BE2C (cell line): ENCODE results near the gene RASA1.

ENCODE experiments used
- DNase-seq: peaks from one replicate; pipeline ENCODE4 v3.0.0-alpha.2; 2020
- H3K27me3 ChIP-seq: fragments of 250-450 bp; sonication (Bioruptor Pico); 2 replicates; pipeline ENCODE4 v1.5.1; 2020; ENCODE audit warnings: mild to moderate bottlenecking
- H3K36me3 ChIP-seq: fragments of 250-450 bp; sonication (Bioruptor Pico); 2 replicates; pipeline ENCODE4 v1.5.1; 2020; ENCODE audit warnings: mild to moderate bottlenecking
- H3K4me1 ChIP-seq: fragments of 250-450 bp; sonication (Bioruptor Pico); 2 replicates; pipeline ENCODE4 v1.5.1; 2020
- H3K4me3 ChIP-seq: 2 replicates; pipeline ENCODE4 v1.5.1; 2011; ENCODE audit warnings: low read depth, low read length
- H3K9me3 ChIP-seq: fragments of 250-450 bp; sonication (Bioruptor Pico); 2 replicates; pipeline ENCODE4 v1.5.1; 2020
- CTCF ChIP-seq: IDR thresholded peaks from 2 replicates; pipeline ENCODE4 v1.5.1; 2012; ENCODE audit warnings: mild to moderate bottlenecking, low read depth, low read length

The RASA1 gene

DNA sequence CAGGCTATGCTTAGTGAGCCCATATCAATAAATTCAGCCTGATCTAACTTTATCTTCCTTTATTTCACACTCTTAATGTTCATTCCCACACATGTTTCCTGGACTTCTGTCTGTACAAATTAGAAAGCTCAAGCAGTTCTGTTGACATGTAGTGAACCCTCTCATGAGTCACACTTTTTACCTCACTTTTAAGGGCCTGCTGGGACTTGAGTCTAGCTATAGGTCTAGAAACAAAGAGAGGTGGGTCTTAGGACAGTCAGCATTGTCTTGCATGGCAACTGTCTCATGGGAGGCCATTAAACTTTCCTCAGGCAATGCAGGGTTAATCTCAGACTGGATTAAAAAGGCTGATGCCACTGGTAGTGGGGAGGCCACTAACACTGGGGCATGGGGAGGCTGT lies 153.6 kb downstream of the RASA1 start:
- Histone ChIP-seq H3K9me3 (no peaks in the 10 kb centered on the region), H3K4me3 (no peak overlapping the region), H3K27me3 (no peaks in the 10 kb centered on the region), H3K36me3 (no peaks in the 10 kb centered on the region), H3K4me1 (no peaks in the 10 kb centered on the region)
- DNase-seq = no peak
- no peak for TF ChIP-seq CTCF

DNA sequence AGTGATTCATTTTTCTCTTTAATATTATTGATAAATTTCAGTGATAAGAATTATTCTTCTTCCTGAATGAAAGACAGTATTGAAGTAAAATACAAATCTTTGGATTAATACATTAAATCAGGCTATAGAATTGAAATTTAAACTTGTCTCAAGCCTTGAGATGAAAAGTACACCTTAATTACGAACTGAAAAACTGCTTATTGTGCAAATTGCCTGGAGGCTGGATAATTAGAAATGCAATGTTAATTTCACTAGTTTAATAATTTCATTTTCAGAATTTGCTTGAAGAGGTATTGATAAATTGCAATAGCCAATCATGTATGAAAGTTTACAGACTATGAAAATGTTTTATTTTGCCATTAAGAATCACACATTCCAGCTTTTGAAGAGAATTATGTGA lies 156.1 kb downstream of the RASA1 start:
- DNase-seq = no peak
- H3K4me1 ChIP-seq = no peaks in the 10 kb centered on the region
- no peaks in the 10 kb centered on the region for H3K36me3 ChIP-seq
- no peaks in the 10 kb centered on the region for H3K9me3 ChIP-seq
- H3K4me3 ChIP-seq = no peak overlapping the region
- H3K27me3 ChIP-seq = no peaks in the 10 kb centered on the region
- no peak for TF ChIP-seq CTCF

- H3K36me3 ChIP-seq = no peaks in the 10 kb centered on the region
- H3K9me3 ChIP-seq = no peaks in the 10 kb centered on the region; the same call in 1 of the 2 replicates
- no peak for DNase-seq
- H3K4me3 ChIP-seq = no peak overlapping the region
- no peaks in the 10 kb centered on the region for H3K27me3 ChIP-seq
- TF ChIP-seq CTCF = no peak
- no peaks in the 10 kb centered on the region for H3K4me1 ChIP-seq
Observed at GRCh38 chr5:87430863-87431457, 163.3 kb downstream of the RASA1 start.

GRCh38 chr5:87432460-87432859 lies 164.8 kb downstream of the RASA1 start:
- no peaks in the 10 kb centered on the region for H3K27me3 ChIP-seq
- no peaks in the 10 kb centered on the region for H3K36me3 ChIP-seq
- no peak overlapping the region for H3K4me3 ChIP-seq
- no peak for TF ChIP-seq CTCF
- DNase-seq = no peak
- H3K4me1 ChIP-seq = no peaks in the 10 kb centered on the region
- H3K9me3 ChIP-seq = no peaks in the 10 kb centered on the region; the same call in 1 of the 2 replicates

GRCh38 chr5:87433945-87434344 lies 166.3 kb downstream of the RASA1 start:
- Histone ChIP-seq H3K4me3 (no peak overlapping the region), H3K9me3 (no peaks in the 10 kb centered on the region; the same call in 1 of the 2 replicates), H3K36me3 (no peaks in the 10 kb centered on the region), H3K4me1 (no peaks in the 10 kb centered on the region), H3K27me3 (no peaks in the 10 kb centered on the region)
- TF ChIP-seq CTCF = no peak
- no peak for DNase-seq

GRCh38 chr5:87434461-87434860 lies 166.8 kb downstream of the RASA1 start:
- Histone ChIP-seq H3K36me3 (no peaks in the 10 kb centered on the region), H3K9me3 (no peaks in the 10 kb centered on the region; the same call in 1 of the 2 replicates), H3K4me1 (no peaks in the 10 kb centered on the region), H3K27me3 (no peaks in the 10 kb centered on the region), H3K4me3 (no peak overlapping the region)
- no peak for TF ChIP-seq CTCF
- DNase-seq = no peak
